ENCODE data around the gene MT1M.
"Not testable (repeated sequence)": the region's sequence is repeated elsewhere in the genome, so short reads cannot be mapped to it uniquely, and the experiment has no call there.

The MT1M gene

DNA sequence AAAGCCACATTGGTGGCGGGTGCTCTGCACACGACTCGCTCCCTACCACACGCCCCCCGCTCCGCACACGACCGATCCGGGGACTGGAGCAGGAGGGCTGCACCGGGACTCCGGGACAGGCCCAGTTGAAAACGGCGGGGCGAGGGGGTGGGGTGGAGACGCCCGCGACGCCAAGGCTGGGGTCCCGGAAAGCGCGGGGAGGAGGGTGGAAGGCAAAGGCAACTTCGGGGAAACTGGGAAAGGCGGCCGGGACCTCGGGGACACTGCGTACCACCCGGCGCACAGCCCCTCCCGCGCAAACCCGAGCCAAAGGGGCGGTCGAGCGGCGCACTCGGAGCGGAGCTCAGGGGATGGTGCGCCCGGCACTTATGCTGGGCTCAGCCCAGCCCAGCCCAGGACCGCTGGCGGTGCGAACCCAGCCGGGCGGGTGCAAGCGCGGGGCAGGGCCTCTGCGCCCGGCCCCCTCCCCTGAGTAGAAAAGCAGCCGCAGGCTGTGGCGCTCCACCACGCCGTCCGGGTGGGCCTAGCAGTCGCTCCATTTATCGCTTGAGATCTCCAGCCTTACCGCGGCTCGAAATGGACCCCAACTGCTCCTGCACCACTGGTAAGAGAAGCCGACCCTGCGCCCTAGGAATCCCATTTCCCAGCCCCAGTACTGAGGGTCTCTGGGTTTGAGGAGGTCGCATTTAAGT is at the start of gene MT1M:
Gene MT1M, plus strand, starts transcription at position 504 of the 692 bp plus-strand sequence. Its CDS starts 73 bp downstream, at position 577.
- intact Hi-C loops (cut with DNase I): no loop called here
- peak in 7 of 10 donors; percentile 34 to 91 (median 63) for DNase-seq

DNA sequence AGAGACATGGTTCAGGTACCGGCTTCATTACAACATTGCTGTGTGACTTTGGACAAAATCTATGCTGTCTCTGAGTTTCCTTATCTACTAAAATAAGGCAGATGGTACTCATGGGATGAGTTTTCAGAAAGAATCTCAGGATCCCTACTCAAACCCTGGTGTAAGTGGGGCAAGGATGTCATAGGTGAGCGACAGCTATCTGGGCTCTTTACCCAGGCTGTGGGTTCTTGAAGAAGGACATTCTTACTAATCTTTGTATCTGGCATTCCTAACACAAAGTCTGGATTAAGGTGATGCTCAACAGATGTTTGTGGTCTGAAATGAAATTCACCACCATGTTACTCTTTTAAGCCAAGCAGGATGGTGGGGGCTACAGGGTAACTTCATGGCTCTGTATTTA is 49.5 kb upstream of the MT1M start:
- DNase-seq; intact Hi-C loops (cut with DNase I): not testable (repeated sequence)

DNA sequence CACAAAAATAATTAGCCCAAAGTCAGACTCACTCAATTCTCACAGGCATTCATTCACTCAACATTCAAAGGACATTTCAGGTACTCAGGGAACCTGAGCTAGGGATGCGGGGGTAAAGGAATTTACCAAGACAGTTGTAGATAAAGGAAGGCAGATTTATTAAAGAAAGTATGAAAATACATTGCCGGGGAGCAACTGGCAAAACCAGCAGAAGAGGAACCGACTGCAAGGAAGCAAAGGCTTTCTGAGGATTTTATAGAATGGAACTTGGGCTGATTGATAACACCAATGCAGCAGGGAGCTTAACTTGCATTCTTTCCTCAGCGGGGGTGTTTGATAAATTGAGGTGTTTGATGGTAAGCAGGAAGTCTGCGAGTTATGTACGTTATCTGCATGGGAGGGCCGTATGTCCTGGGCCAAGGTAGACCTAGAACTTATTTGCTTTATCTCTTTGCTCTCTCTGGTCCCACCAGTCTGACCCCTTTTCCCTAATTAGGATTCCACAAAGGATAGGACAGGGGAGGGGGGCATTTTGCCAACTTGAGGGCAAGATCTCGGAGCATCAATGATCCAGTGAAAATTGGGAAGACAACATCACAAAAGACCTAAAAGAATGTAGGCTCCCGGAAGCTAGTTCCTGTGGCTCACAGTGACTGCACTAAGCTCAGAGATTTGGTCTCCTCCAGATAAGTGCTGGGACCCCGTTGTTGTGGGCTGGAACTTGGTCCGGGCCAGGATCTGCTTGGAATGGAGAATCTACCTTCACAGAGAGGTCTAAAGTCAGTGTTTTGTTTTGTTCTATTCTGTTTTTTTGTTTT is 48.9 kb upstream of the MT1M start:
- intact Hi-C loops (cut with DNase I): no loop called here
- no peak for DNase-seq

DNA sequence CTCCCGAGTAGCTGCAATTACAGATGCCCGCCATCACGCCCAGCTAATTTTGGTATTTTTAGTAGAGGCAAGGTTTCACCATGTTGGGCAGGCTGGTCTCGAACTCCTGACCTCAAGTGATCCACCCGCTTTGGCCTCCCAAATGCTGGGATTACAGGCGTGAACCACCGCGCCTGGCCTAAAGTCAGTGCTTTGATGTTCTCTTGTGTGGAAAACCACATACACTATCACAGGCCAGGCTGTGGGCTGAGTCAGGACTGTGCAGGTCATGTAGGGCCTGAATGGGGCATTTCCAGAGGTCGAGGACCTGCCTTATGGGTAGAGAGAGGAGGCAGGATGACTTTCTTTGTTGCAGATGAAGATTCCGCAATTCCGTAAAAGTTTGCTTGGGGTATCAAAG is 48.2 kb upstream of the MT1M start:
- intact Hi-C loops (cut with DNase I): no loop called here
- peak in 1 of 10 donors; percentile 66 for DNase-seq

DNA sequence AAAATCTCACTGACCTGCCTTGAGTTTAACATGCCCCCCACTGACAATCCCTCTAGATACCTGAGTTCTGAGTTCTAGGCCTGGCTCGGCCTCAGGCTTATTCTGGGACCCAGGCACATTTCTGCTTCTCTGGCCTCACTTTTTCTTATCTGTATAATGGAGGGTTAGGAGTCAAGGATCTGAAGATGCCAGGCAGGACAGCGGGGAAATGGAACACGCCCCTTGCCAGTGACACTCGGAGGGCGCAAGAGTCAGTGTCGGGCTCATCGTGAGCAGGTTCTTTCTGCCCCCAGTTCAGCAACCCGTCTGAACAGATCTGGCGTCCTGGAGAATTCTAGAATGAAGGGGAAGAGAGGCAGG is 43.7 kb upstream of the MT1M start:
- DNase-seq: no peak
- intact Hi-C loops (cut with DNase I): no loop called here

DNA sequence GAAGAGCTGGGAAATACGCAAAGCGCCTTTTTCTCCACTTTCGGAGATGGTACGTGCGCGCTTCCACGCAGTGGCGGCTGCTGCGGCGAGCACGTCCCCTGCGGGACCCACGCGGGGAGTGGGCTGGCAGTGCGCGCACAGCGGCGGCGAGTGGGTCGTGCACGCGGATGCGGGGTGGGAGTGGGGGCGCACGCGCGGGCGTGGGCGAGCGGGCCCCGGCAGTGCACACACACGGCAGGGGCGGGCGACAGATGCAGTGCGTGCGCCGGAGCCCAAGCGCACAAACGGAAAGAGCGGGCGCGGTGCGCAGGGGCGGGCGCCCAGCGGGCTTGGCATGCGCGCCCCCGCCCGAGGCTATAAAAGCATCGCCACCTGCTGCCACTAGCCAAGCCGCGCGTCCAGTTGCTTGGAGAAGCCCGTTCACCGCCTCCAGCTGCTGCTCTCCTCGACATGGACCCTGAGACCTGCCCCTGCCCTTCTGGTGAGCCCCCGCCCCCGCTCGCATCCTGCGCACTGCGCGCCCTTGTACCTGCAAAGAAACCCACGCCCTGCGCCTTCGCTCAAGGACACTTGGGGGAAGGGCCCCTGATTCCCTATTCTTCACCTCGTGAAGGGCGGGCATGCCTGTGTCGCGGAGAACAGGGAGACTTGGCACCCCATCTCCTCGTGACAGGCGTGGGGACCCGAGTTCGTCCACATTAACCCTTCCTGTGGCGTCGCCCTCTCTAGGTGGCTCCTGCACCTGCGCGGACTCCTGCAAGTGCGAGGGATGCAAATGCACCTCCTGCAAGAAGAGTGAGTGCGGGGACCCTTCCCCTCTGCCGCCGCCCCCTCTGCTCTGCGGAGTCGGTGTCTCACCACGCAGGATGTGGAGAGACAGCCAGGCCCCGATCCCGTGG is 43.1 kb upstream of the MT1M start, which contains the start of gene MT3:
Gene MT3, plus strand, starts transcription at position 388 of the 899 bp plus-strand sequence. Its CDS starts 63 bp downstream, at position 451.
- intact Hi-C loops (cut with DNase I): no loop called here
- DNase-seq: peak; percentile 74 to 98 (median 87)

DNA sequence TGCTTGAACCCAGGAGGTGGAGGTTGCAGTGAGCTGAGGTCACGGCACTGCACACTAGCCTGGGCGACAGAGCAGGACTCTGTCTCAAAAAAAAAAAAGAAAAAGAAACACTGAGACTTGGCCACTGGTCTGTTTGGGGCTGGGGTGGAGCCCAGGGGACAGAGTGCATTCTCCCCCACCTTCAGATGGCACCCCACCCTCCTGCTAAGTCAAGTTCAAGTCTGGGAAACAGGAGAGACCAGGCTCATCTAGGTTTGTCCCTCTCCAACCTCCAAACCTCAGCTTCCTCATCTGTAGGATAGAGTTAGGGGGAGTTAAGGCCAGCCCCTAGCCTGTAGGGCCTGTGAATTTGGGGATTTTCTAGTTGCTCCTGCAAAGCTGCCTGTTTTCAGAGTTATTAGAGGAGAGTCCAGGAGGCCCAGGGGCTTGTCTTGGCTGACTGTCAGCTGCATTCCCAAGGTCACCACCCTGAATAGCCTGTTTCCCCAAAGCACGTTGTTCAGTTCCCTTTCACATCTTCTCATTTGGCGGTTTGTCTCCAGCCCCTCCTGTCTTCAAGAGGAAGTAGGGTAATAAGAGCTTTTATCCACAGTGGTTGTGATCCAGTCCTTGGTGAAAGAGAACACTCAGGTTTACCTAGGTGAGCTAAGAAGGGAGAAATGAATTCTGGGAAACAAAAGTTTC is 40.9 kb upstream of the MT1M start:
- no peak for DNase-seq
- intact Hi-C loops (cut with DNase I): no loop called here

DNA sequence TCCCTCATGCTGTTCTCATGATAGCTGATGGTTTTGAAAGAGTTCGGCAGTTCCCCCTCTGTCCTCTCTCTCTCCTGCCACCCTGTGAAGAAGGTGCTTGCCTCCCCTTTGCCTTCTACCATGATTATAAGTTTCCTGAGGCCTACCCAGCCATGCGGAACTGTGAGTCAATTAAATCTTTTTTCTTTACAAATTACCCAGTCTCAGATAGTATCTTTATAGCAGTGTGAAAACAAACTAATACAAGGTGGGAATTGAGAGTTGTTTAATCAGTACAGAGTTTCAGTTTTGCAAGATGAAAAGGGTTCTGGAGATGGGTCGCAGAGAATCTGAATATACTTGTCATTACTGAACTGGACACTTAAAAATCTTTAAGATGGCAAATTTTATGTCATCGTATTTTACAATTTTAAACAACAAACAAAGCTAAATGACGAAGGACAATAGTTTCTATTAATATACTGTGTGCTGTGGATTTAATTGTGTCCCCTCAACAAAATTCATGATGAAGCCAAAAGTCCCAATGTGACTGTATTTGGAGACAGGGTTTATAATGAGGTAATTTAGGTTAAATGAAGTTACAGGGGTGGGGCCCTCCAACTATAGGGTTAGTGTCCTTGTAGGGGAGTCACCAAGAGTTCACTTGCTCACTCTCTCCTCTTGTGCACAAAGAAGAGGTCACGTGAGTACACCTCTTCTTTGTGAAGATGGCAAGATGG is 38.7 kb upstream of the MT1M start:
- no peak for DNase-seq
- intact Hi-C loops (cut with DNase I): no loop called here

DNA sequence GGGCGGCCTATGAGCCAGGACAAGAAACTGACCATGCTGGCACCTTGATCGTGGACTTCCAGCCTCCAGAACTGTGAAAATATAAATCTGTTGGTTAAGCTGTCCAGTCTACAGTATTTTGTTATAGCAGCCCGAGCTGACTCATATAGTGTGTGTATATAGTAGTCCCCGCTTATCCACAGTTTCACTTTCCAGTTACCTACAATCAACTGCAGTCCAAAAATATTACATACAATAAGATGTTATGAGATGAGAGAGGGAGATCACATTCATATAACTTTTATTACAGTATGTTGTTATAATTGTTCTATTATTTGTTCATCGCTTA is 38.2 kb upstream of the MT1M start:
- intact Hi-C loops (cut with DNase I): no loop called here
- no peak for DNase-seq

DNA sequence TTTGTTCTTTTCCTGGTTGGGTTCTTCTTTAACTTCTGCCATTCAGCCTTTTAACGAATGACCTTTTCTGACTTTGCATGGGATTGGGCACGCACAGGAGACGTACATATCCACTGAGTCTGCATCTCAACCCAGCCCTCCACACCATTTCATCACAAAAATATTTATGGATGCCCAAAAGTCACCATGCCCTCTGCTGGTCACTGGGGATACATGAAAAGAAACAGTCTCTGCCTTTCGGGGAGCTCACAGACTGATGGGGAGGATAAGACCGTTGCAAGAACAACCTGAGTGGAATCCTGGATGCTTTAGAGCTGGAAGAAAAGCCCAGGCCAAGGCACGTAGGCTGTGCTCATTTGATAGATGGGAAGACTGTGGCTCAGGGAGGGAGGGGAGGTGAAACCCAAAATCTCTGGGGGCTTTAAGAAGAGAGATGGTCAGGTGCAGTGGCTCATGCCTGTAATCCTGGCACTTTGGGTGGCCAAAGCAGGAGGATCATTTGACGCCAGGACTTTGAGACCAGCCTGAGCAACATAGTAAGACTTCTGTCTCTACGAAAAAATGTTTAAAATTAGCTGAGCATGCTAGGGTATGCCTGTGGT is 32.0 kb upstream of the MT1M start:
- intact Hi-C loops (cut with DNase I): loop anchor here (2.0 to 10.0 kb wide), 2 partner anchors 86 to 156 kb away; no protein-coding TSS in a partner anchor
- peak in 5 of 10 donors; percentile 39 to 90 (median 53) for DNase-seq

DNA sequence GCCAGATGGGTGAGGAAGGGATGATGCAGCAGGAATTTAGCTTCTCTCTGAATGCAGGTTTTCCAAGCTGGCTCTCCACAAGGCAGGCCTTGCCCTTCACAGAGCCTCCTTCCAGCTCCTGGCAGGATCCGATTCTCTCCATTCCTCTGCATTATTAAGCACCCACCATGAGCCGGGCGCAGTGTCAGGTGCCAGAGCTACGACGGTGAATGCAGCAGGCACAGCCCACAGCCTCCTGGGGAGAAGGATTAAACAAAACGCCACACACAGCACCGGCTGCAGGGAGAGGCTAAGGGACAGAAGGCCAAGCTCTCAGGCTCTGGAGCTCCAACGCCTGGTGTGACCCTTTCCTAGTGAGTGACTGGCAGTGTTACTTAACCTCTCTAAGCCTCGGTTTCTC is 31.1 kb upstream of the MT1M start:
- intact Hi-C loops (cut with DNase I): loop anchor here (2.0 to 10.0 kb wide), 2 partner anchors 87 to 157 kb away; no protein-coding TSS in a partner anchor
- DNase-seq: no peak

DNA sequence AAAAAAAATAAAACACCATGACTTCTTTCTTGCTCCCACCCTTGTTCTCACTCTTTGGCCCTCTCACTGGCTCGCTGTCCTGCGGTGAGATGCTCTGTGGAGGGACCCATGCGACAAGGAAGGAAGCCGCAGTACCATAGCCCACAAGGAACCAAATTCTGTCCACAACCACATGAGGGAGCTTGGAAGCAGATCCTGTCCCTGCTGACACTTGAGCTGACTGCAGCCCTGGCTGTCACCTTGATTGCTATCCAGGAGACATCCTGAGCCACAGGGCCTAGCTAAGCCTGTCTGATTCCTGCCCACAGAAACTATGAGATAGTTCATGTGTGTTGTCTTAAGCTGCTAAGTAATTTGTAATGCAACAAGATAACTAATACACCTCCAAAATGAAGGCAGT is 28.9 kb upstream of the MT1M start:
- DNase-seq: peak in 5 of 10 donors; percentile 45 to 87 (median 51)
- intact Hi-C loops (cut with DNase I): loop anchor here (1.0 to 10.0 kb wide), 2 partner anchors 99 to 159 kb away; no protein-coding TSS in a partner anchor

DNA sequence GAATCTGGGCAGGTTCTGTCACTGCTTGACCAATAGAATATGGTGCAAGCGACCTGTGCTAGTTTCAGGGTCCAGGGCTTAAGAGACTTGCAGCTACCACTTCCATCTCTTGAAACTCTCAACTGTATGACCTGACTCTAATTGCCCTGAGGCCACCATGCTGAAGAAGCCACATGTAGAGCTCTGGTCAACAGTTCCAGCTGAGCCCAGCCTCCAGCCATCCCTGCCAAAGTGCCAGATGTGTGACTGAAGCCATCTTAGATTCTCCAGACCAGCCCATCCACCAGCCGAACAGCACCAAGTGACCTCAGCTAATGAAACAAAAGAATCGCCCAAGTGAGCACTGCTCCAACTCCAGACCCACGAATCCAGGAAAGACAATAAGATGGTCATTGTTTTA is 27.5 kb upstream of the MT1M start:
- intact Hi-C loops (cut with DNase I): loop anchor here (10.0 kb wide), 1 partner anchor 160 kb away; no protein-coding TSS in a partner anchor
- DNase-seq: no peak

DNA sequence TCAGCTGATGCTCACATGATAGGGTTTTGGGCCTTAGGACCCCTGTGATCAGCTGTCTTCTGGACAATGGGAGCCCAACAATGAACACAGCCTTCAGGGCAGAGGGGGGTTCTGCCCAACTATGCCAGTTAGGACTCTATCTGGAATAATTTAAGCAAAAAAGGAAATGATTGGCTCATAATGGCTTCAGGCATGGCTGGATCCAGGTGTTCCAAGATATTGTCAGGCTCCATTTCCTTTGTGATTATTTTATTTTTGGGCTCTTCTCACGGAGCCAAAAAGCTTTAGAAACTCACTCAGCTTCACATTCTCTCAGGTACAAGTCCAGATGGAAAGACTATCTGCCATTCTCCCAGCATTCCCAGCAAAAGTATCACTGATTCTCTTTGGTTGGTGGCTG is 27.0 kb upstream of the MT1M start:
- intact Hi-C loops (cut with DNase I): loop anchor here (10.0 kb wide), 1 partner anchor 161 kb away; no protein-coding TSS in a partner anchor

DNA sequence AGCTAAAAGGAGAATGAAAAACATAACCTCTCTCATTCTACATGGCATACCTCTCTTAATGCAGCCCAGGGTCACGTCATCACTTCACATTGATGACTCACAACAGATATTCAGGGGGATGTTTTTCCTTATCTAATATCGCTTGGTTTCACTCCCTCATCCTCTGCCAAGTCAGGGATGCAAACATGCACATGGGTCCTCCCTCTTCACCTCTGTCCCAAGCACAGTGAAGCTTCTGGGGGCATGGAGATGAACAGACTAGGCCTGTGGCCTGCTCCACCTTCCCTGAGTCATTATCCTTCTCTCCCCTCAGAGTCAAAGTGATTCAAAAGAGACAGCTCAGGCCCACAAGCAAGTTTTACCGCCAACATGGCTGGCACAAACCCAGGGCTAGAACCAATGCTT is 26.4 kb upstream of the MT1M start:
- intact Hi-C loops (cut with DNase I): loop anchor here (10.0 kb wide), 1 partner anchor 161 kb away; no protein-coding TSS in a partner anchor
- DNase-seq: no peak

More for the DNA sequence above, 27.0 kb upstream of the MT1M start:
- no peak for DNase-seq

DNA sequence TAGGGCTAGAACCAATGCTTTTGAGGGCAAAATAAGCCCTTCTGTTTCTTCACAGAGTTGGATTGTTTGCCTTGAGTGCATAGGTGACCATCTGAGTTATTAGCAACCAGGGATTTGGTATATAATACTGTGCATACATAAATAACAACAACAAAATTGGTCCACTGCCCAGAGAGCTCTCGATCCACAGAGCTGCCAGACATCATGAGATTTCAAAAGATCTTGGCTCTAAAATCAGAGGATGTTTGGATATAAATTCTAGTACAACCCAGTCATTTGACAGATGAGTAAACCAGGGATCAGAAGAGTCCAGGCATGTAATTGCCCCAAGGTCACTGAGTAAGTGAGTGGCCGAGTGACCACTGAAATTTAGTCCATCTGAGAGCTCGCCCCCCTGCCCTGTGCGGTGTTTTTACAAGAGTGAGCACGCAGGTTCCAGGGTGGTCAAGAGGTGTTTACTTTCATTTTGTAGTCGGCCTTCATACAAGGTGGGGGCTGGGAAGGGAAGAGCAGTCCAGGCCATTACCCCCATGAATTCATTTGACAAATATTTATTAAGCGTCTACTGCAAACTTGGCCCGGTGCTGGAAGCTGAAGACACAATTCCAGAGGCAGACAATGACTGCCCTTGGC is 25.9 kb upstream of the MT1M start:
- intact Hi-C loops (cut with DNase I): loop anchor here (10.0 kb wide), 1 partner anchor 162 kb away; no protein-coding TSS in a partner anchor
- DNase-seq: no peak

DNA sequence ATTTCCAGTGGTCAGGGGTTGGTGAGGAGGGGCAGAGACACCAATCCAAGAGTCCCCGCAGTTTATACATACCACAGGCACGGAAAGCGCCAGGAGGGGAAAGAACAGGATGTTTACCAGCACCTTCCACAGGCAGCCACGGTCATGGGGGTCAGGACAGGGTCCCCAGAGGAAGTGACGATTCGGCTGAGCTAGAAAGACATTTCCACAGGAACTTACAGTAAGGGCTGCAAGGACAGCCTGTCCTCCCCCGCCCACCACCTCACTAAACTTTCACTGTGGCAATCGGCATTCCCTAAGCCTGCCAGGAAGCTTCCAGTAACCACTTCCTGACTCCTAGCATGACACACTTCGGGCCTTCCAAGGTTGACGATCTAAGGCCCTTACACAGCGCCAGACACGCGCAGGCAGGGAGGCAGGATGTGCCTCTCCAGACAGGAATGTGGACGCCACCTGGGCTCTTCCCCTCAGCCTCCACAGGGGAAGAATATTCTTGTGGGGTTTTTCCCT is 25.3 kb upstream of the MT1M start:
- peak in 1 of 10 donors; percentile 86 for DNase-seq

DNA sequence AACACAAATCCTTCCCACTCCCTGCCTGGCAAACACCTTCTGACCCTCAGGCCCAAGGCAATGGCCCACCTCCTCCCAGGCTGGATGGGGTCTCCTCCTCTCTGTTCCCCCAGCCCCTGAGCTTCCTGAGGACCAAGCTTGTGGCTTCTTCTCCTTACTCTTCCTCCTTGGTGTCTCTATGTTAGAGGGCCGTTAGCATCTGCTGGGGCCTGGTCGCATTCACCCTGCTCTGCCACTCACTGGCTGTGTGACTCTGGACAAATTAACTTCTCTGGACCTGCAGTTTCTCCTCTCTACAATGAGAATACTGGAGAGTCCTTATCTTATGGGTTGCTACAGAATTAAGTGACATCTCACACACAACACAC is 24.8 kb upstream of the MT1M start:
- no peak for DNase-seq
- intact Hi-C loops (cut with DNase I): loop anchor here (2.0 to 10.0 kb wide), 2 partner anchors 75 to 163 kb away; partner anchors contain the start of gene MT1X

More for the DNA sequence above, 25.3 kb upstream of the MT1M start:
- intact Hi-C loops (cut with DNase I): loop anchor here (10.0 kb wide), 1 partner anchor 162 kb away; no protein-coding TSS in a partner anchor
